Embryonic facial prominence (tissue), 1 donor: Measurements from ENCODE around the gene SLC6A17.

Experiments
- DNase-seq: peaks from one replicate; pipeline ENCODE4 v3.0.0-alpha.2; 2016; ENCODE audit errors: extremely low spot score

SLC6A17 gene

GRCh38 chr1:110174961-110175360 lies 24.7 kb downstream of the SLC6A17 start:
- no peak for DNase-seq

GRCh38 chr1:110176299-110176956 lies 26.1 kb downstream of the SLC6A17 start:
- no peak for DNase-seq

GRCh38 chr1:110177775-110178174 lies 27.5 kb downstream of the SLC6A17 start:
- DNase-seq, result no peak

- no peak for DNase-seq
These were observed 33.4 kb downstream of the SLC6A17 start for GRCh38 chr1:110183642-110184167.

GRCh38 chr1:110184446-110184845 lies 34.2 kb downstream of the SLC6A17 start:
- no peak for DNase-seq

- no peak for DNase-seq
These were observed 34.9 kb downstream of the SLC6A17 start for GRCh38 chr1:110185181-110185580.

- no peak for DNase-seq
These were observed 36.3 kb downstream of the SLC6A17 start for GRCh38 chr1:110186558-110186957.

GRCh38 chr1:110187139-110187890 lies 37.0 kb downstream of the SLC6A17 start:
- DNase-seq, result no peak

GRCh38 chr1:110188035-110188618 lies 37.8 kb downstream of the SLC6A17 start:
- no peak for DNase-seq

- DNase-seq, result no peak
These were observed 38.9 kb downstream of the SLC6A17 start for GRCh38 chr1:110189181-110189580.

GRCh38 chr1:110190282-110190929 lies 40.1 kb downstream of the SLC6A17 start:
- no peak for DNase-seq

GRCh38 chr1:110192541-110192940 lies 42.2 kb downstream of the SLC6A17 start:
- no peak for DNase-seq

- DNase-seq, result no peak
These were observed 44.9 kb downstream of the SLC6A17 start for GRCh38 chr1:110195196-110195595.

- DNase-seq, result no peak
These were observed 46.8 kb downstream of the SLC6A17 start for GRCh38 chr1:110196917-110197765.

- DNase-seq, result no peak
These were observed 47.8 kb downstream of the SLC6A17 start for GRCh38 chr1:110197905-110198629.

GRCh38 chr1:110198746-110199145 lies 48.5 kb downstream of the SLC6A17 start:
- DNase-seq, result no peak

- DNase-seq, result no peak
These were observed 49.9 kb downstream of the SLC6A17 start for GRCh38 chr1:110200190-110200589.

- no peak for DNase-seq
These were observed 50.4 kb downstream of the SLC6A17 start for GRCh38 chr1:110200666-110201065.

GRCh38 chr1:110201157-110201825 lies 51.0 kb downstream of the SLC6A17 start:
- no peak for DNase-seq
